KMS-11 (cell line): ENCODE data around the gene DHRS1.

ENCODE experiments used
- H2AFZ ChIP-seq: fragments of 200-600 bp; sonication (generic); 2 replicates; pipeline ENCODE4 v1.6.1; 2016; ENCODE audit warnings: antibody characterized with exemption, mixed run types, low read depth
- H3K27ac ChIP-seq: fragments of 200-600 bp; sonication (generic); 2 replicates; pipeline ENCODE4 v1.6.1; 2016; ENCODE audit warnings: mild to moderate bottlenecking, mixed run types
- H3K27me3 ChIP-seq: fragments of 200-600 bp; sonication (generic); 2 replicates; pipeline ENCODE4 v1.6.1; 2017; ENCODE audit warnings: mild to moderate bottlenecking, low read depth, mixed run types, moderate library complexity; ENCODE audit not compliant: insufficient read depth
- H3K36me3 ChIP-seq: fragments of 200-600 bp; sonication (generic); 2 replicates; pipeline ENCODE4 v1.6.1; 2017; ENCODE audit warnings: mild to moderate bottlenecking, mixed run types; ENCODE audit not compliant: insufficient read depth
- H3K4me1 ChIP-seq: fragments of 200-600 bp; sonication (generic); 2 replicates; pipeline ENCODE4 v1.6.1; 2016; ENCODE audit warnings: mild to moderate bottlenecking, low read depth, mixed run types; ENCODE audit not compliant: poor library complexity, severe bottlenecking
- H3K4me2 ChIP-seq: fragments of 200-600 bp; sonication (generic); 2 replicates; pipeline ENCODE4 v1.7.0; 2016; ENCODE audit warnings: mild to moderate bottlenecking, mixed run types
- H3K4me3 ChIP-seq: fragments of 200-600 bp; sonication (generic); IDR thresholded peaks from 2 replicates; pipeline ENCODE4 v1.6.1; 2017; ENCODE audit warnings: low read depth, low read length, mixed read lengths; ENCODE audit not compliant: insufficient read depth
- H3K79me2 ChIP-seq: fragments of 200-600 bp; sonication (generic); 2 replicates; pipeline ENCODE4 v1.6.1; 2016; ENCODE audit warnings: low read depth, mixed run types; ENCODE audit not compliant: insufficient read depth
- H3K9ac ChIP-seq: fragments of 200-600 bp; sonication (generic); 2 replicates; pipeline ENCODE4 v1.6.1; 2016; ENCODE audit warnings: mild to moderate bottlenecking, mixed run types
- H4K20me1 ChIP-seq: fragments of 200-600 bp; sonication (generic); 2 replicates; pipeline ENCODE4 v1.6.1; 2016; ENCODE audit warnings: mild to moderate bottlenecking, mixed run types; ENCODE audit not compliant: insufficient read depth
- TF ChIP-seq, protein P1 (sequence below): fragments of 200-600 bp; sonication (generic); conservative IDR thresholded peaks from 2 replicates; pipeline ENCODE4 v1.6.1; 2017; ENCODE audit warnings: low read depth, mild to moderate bottlenecking, antibody characterized with exemption, low read length, moderate library complexity, mixed read lengths

Gene DHRS1

GRCh38 chr14:24283796-24284460 lies 15.7 kb downstream of the DHRS1 start:
- TF ChIP-seq, protein P1, sequence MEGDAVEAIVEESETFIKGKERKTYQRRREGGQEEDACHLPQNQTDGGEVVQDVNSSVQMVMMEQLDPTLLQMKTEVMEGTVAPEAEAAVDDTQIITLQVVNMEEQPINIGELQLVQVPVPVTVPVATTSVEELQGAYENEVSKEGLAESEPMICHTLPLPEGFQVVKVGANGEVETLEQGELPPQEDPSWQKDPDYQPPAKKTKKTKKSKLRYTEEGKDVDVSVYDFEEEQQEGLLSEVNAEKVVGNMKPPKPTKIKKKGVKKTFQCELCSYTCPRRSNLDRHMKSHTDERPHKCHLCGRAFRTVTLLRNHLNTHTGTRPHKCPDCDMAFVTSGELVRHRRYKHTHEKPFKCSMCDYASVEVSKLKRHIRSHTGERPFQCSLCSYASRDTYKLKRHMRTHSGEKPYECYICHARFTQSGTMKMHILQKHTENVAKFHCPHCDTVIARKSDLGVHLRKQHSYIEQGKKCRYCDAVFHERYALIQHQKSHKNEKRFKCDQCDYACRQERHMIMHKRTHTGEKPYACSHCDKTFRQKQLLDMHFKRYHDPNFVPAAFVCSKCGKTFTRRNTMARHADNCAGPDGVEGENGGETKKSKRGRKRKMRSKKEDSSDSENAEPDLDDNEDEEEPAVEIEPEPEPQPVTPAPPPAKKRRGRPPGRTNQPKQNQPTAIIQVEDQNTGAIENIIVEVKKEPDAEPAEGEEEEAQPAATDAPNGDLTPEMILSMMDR = no peak
- no peaks in the 10 kb centered on the region for H3K27me3 ChIP-seq
- no peak overlapping the region for H2AFZ ChIP-seq
- peaks cover 5% of the 10 kb centered on the region for H3K4me1 ChIP-seq
- no peak overlapping the region for H3K27ac ChIP-seq
- no peak overlapping the region for H3K4me3 ChIP-seq
- H3K36me3 ChIP-seq = no peaks in the 10 kb centered on the region
- H3K79me2 ChIP-seq = no peaks in the 10 kb centered on the region
- no peak overlapping the region for H3K9ac ChIP-seq
- no peak overlapping the region for H3K4me2 ChIP-seq
- no peaks in the 10 kb centered on the region for H4K20me1 ChIP-seq

- Histone ChIP-seq H3K4me3 (no peak overlapping the region), H3K79me2 (no peaks in the 10 kb centered on the region), H4K20me1 (no peaks in the 10 kb centered on the region), H3K36me3 (no peaks in the 10 kb centered on the region), H3K27ac (no peak overlapping the region), H3K9ac (no peak overlapping the region), H3K4me2 (no peak overlapping the region), H2AFZ (no peak overlapping the region), H3K27me3 (no peaks in the 10 kb centered on the region), H3K4me1 (peaks cover 7% of the 10 kb centered on the region)
- TF ChIP-seq, protein P1 = no peak
These were observed 16.8 kb downstream of the DHRS1 start for GRCh38 chr14:24282736-24283135.

- H4K20me1 ChIP-seq = no peaks in the 10 kb centered on the region
These were observed 17.9 kb downstream of the DHRS1 start for GRCh38 chr14:24281636-24282035.

DNA sequence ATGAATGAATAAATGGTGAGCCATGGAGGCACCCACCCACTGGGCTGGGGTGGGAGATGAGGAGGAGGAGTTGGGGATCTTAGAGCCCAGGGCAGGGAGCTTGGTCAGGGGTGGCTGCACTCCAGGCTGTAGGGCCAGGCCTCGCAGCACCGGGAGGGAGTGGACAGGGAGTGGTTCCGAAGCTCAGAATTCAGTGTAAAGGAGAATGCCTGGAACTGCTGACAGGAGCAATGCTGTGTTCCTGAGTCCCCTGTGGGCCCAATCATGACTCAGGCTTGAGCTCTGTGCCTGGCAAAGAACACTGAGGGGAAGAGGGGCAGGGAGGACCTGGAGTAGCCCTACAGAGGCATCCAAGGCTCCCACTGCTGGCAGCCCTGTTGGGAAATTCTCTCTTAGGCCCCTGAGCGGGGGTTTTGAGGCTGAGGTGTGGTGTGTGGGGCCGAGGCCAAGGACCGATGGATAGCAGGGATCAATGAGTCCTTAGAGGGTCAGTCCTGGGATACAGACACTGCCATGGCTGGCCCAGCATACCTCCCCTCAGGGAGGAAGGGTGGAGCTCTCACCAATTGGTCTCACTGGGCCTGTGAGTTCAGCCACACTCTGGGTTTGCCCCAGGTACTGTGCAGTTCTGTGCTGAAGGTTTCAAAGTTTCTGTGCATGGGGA lies 18.7 kb downstream of the DHRS1 start:
- Histone ChIP-seq H3K27me3 (no peaks in the 10 kb centered on the region), H3K9ac (no peak overlapping the region), H3K27ac (no peak overlapping the region), H4K20me1 (no peaks in the 10 kb centered on the region), H3K4me1 (peaks cover 7% of the 10 kb centered on the region), H3K36me3 (no peaks in the 10 kb centered on the region), H2AFZ (no peak overlapping the region), H3K4me3 (no peak overlapping the region), H3K4me2 (no peak overlapping the region), H3K79me2 (no peaks in the 10 kb centered on the region)
- TF ChIP-seq, protein P1 = no peak

More at GRCh38 chr14:24281636-24282035, 17.9 kb downstream of the DHRS1 start:
- Histone ChIP-seq H3K27me3 (no peaks in the 10 kb centered on the region), H3K27ac (no peak overlapping the region), H3K36me3 (no peaks in the 10 kb centered on the region), H2AFZ (no peak overlapping the region), H3K4me3 (no peak overlapping the region), H3K9ac (no peak overlapping the region), H3K4me2 (no peak overlapping the region), H3K4me1 (peaks cover 7% of the 10 kb centered on the region), H3K79me2 (no peaks in the 10 kb centered on the region)
- TF ChIP-seq, protein P1 = no peak
